Measurements from ENCODE around the gene UFD1.

- TF ChIP-seq, protein P1, sequence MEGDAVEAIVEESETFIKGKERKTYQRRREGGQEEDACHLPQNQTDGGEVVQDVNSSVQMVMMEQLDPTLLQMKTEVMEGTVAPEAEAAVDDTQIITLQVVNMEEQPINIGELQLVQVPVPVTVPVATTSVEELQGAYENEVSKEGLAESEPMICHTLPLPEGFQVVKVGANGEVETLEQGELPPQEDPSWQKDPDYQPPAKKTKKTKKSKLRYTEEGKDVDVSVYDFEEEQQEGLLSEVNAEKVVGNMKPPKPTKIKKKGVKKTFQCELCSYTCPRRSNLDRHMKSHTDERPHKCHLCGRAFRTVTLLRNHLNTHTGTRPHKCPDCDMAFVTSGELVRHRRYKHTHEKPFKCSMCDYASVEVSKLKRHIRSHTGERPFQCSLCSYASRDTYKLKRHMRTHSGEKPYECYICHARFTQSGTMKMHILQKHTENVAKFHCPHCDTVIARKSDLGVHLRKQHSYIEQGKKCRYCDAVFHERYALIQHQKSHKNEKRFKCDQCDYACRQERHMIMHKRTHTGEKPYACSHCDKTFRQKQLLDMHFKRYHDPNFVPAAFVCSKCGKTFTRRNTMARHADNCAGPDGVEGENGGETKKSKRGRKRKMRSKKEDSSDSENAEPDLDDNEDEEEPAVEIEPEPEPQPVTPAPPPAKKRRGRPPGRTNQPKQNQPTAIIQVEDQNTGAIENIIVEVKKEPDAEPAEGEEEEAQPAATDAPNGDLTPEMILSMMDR (IDR thresholded peaks at IDR 0.05): no peak
- TF ChIP-seq TCF12 (IDR thresholded peaks at IDR 0.05) (no peak), JUND (IDR thresholded peaks at IDR 0.05) (no peak), GATA2 (CRISPR knock-in tag; IDR thresholded peaks at IDR 0.05) (no peak), REST (IDR thresholded peaks at IDR 0.05; ENCODE audit: low read depth, low read length) (no peak), RXRA (IDR thresholded peaks at IDR 0.05; ENCODE audit: borderline replicate concordance, low read depth) (no peak), ELF1 (IDR thresholded peaks at IDR 0.05) (no peak)
These were observed 24.4 kb upstream of the UFD1 start for GRCh38 chr22:19503367-19503766.

All from SK-N-SH (cell line).